Endothelial cell of umbilical vein (primary cell): Measurements from ENCODE around the gene EEFSEC. TPM values are rescaled to one million over a fixed set of nuclear protein-coding genes. Genes with fewer than 3 reads are reported as not detected.

Source experiments
- BruUV-seq: library from RNA; stranded (reverse); fragments of 400-500 nt; replicated peaks from 2 replicates; lab custom pipeline; 2021; lab: Mats Ljungman, UMichigan
- CTCF ChIA-PET: fragments of 300-600, 350-600 bp; sonication (Branson Sonifier 250); formaldehyde crosslinking; loops from one replicate; lab custom pipeline; 2021; ENCODE audit warnings: antibody characterized with exemption, inconsistent platforms; lab: Charles Lee
- POLR2A ChIA-PET: fragments of 300-600, 350-600 bp; sonication (Branson Sonifier 250); formaldehyde crosslinking; loops from one replicate; lab custom pipeline; 2021; ENCODE audit warnings: antibody characterized with exemption, inconsistent platforms; lab: Charles Lee
- DNase-seq: peaks from one replicate; pipeline ENCODE4 v3.0.0-alpha.2; 2011; ENCODE audit warnings: low read depth, low spot score
- FAIRE-seq: peaks from 2 replicates; lab custom pipeline; 2011; peaks lifted over from hg19 to GRCh38; lab: Jason Lieb, UNC
- H2AFZ ChIP-seq: 2 replicates; pipeline ENCODE4 v1.6.0; 2012; ENCODE audit warnings: low read depth, low read length, control low read depth, inconsistent platforms
- H3K27ac ChIP-seq: 2 replicates; pipeline ENCODE4 v1.5.1; 2011; ENCODE audit warnings: low read depth, mild to moderate bottlenecking, control low read depth, low read length, moderate library complexity; ENCODE audit not compliant: insufficient read depth
- H3K27me3 ChIP-seq, 2 experiments: 2 replicates each; pipeline versions ENCODE4 v1.6.0 to v1.6.1; 2011; ENCODE audit warnings: low read length in 2 of 2, mixed read lengths in 1 of 2; ENCODE audit not compliant: control insufficient read depth in 2 of 2, insufficient read depth in 2 of 2
- H3K36me3 ChIP-seq, 2 experiments: 2 replicates in 1 of 2; 3 replicates in 1 of 2; pipeline ENCODE4 v1.5.1; 2011; ENCODE audit warnings: low read length in 2 of 2, mild to moderate bottlenecking in 1 of 2, moderate library complexity in 1 of 2; ENCODE audit not compliant: control insufficient read depth in 2 of 2, insufficient read depth in 2 of 2; ENCODE audit errors: extremely low read depth in 1 of 2
- H3K4me1 ChIP-seq: 3 replicates; pipeline ENCODE4 v1.5.1; 2011; ENCODE audit warnings: mild to moderate bottlenecking, low read length; ENCODE audit not compliant: control insufficient read depth, insufficient read depth; ENCODE audit errors: extremely low read depth
- H3K4me2 ChIP-seq: 2 replicates; pipeline ENCODE4 v1.6.1; 2011; ENCODE audit warnings: low read length, control low read depth, mixed read lengths; ENCODE audit not compliant: insufficient read depth
- H3K4me3 ChIP-seq, 3 experiments: fragments of 200-600 bp in 1 of 3; sonication (generic), shearing (Covaris generic) in 1 of 3; replicated peaks in 1 of 3; 2 replicates each; pipeline ENCODE4 v1.5.1; 2011 to 2016; ENCODE audit warnings: control low read depth in 3 of 3, low read length in 3 of 3, mild to moderate bottlenecking in 2 of 3, inconsistent platforms in 1 of 3, low read depth in 1 of 3, moderate library complexity in 1 of 3; ENCODE audit not compliant: insufficient read depth in 1 of 3
- H3K79me2 ChIP-seq: 2 replicates; pipeline ENCODE4 v1.6.0; 2012; ENCODE audit warnings: low read length, inconsistent platforms; ENCODE audit not compliant: control insufficient read depth, insufficient read depth
- H3K9ac ChIP-seq: replicated peaks from 2 replicates; pipeline ENCODE3; 2011; ENCODE audit warnings: low read length, control low read depth; ENCODE audit not compliant: insufficient read depth; ENCODE audit errors: extremely low read depth
- H3K9me1 ChIP-seq: replicated peaks from 3 replicates; pipeline ENCODE4 v1.6.0; 2011; ENCODE audit warnings: mild to moderate bottlenecking, low read length; ENCODE audit not compliant: control insufficient read depth, insufficient read depth; ENCODE audit errors: extremely low read depth
- H3K9me3 ChIP-seq: replicated peaks from 2 replicates; pipeline ENCODE4 v1.5.1; 2012; ENCODE audit warnings: low read length, inconsistent platforms; ENCODE audit not compliant: control insufficient read depth, insufficient read depth
- H4K20me1 ChIP-seq: replicated peaks from 2 replicates; pipeline ENCODE3; 2011; ENCODE audit warnings: mild to moderate bottlenecking, low read length; ENCODE audit not compliant: control insufficient read depth, insufficient read depth; ENCODE audit errors: extremely low read depth
- CTCF ChIP-seq, 2 donors: IDR thresholded peaks; 1 replicate in 1 of 2; 2 replicates in 1 of 2; pipeline ENCODE4 v1.5.1; 2011; ENCODE audit warnings: low read length in 2 of 2, mild to moderate bottlenecking in 2 of 2, moderate library complexity in 2 of 2, control low read depth in 1 of 2, inconsistent platforms in 1 of 2, low read depth in 1 of 2; ENCODE audit not compliant: insufficient read depth in 1 of 2; ENCODE audit errors: extremely low read depth in 1 of 2
- EZH2 ChIP-seq: IDR thresholded peaks from 2 replicates; pipeline ENCODE4 v1.6.1; 2012; ENCODE audit warnings: borderline replicate concordance, low read depth, mild to moderate bottlenecking, moderate library complexity, low read length, inconsistent platforms; ENCODE audit not compliant: severe bottlenecking
- FOS ChIP-seq: IDR thresholded peaks from 2 replicates; pipeline ENCODE4 v1.6.1; 2011; ENCODE audit warnings: mild to moderate bottlenecking, low read length, moderate library complexity, borderline replicate concordance; ENCODE audit not compliant: insufficient read depth
- GATA2 ChIP-seq: IDR thresholded peaks from 2 replicates; pipeline ENCODE4 v1.7.0; 2011; ENCODE audit warnings: low read depth, mild to moderate bottlenecking, moderate library complexity, mixed read lengths, low read length; ENCODE audit not compliant: insufficient read length, insufficient read depth
- JUN ChIP-seq: IDR thresholded peaks from 2 replicates; pipeline ENCODE4 v1.6.1; 2011; ENCODE audit warnings: borderline replicate concordance, low read depth; ENCODE audit not compliant: insufficient read length, insufficient read depth
- MAX ChIP-seq: IDR thresholded peaks from 2 replicates; pipeline ENCODE4 v1.6.1; 2011; ENCODE audit not compliant: insufficient read depth, insufficient read length
- MYC ChIP-seq: IDR thresholded peaks from one replicate; pipeline ENCODE4 v1.6.1; 2011; ENCODE audit warnings: mild to moderate bottlenecking, low read depth, low read length
- POLR2A ChIP-seq: IDR thresholded peaks from 2 replicates; pipeline ENCODE4 v1.6.1; 2012; ENCODE audit warnings: low read depth, mild to moderate bottlenecking, control low read depth, low read length
- POLR2AphosphoS5 ChIP-seq: IDR thresholded peaks from 2 replicates; pipeline ENCODE4 v1.6.1; 2012; ENCODE audit warnings: low read depth, mild to moderate bottlenecking, control low read depth, low read length, moderate library complexity; ENCODE audit not compliant: insufficient read depth
- dilution Hi-C: fragments of 300-500 bp; cut with MboI; formaldehyde crosslinking; loops from one replicate; pipeline ENCODE4 v1.15.0; 2019; ENCODE audit warnings: low sequenced_read_pairs; ENCODE audit not compliant: extremely low pct_ligation_motif_present
- intact Hi-C: fragments of 100-400 bp; cut with micrococcal nuclease; formaldehyde crosslinking; loops from one replicate; pipeline ENCODE4 v1.10.0; 2022
- polyA plus RNA-seq, 4 experiments: library from polyadenylated mRNA; depleted of rRNA in 3 of 4; stranded (reverse) in 3 of 4; unstranded in 1 of 4; fragments of >200 nt; gene quantifications; 2 replicates each; pipeline versions ENCODE4 v1.2.1 to v1.2.3, GENCODE V29; 2011 to 2012; ENCODE audit warnings: missing spikeins in 1 of 4
- total RNA-seq: library from RNA; stranded (reverse); gene quantifications from 2 replicates; pipeline ENCODE4 v1.2.3, GENCODE V29; 2021

EEFSEC gene
- total and polyA plus RNA-seq, 2 donors (not counting 3 experiments of a cell fraction or from before 2014, with no cell fraction given) = 13.1 to 14.5 TPM

- Histone ChIP-seq H3K4me1 (peaks cover 6% of the 10 kb centered on the region), H3K27ac (no peak overlapping the region), H3K4me2 (no peak overlapping the region), H3K9me1 (no peaks in the 10 kb centered on the region), H3K9me3 (no peaks in the 10 kb centered on the region), H2AFZ (no peak overlapping the region), H3K9ac (no peak overlapping the region), H4K20me1 (no peaks in the 10 kb centered on the region), H3K27me3 (no peaks in the 10 kb centered on the region), H3K4me3 (no peak overlapping the region), H3K36me3 (no peaks in the 10 kb centered on the region), H3K79me2 (no peaks in the 10 kb centered on the region)
- FAIRE-seq = no peak
- intact Hi-C loops = no loop called here
- BruUV-seq = no TSS peak
- CTCF ChIA-PET = interaction anchor here (0.9 to 1.5 kb wide), 3 partner anchors 15 to 47 kb away, joined by 3 to 5 read pairs (median 4); no protein-coding TSS in a partner anchor
- POLR2A ChIA-PET = no interaction called here
- DNase-seq = no peak
- dilution Hi-C loops = no loop called here
- no peak for TF ChIP-seq FOS
- no peak for TF ChIP-seq JUN
- TF ChIP-seq GATA2 = no peak
- TF ChIP-seq EZH2 = no peak
- TF ChIP-seq POLR2AphosphoS5 = no peak
- TF ChIP-seq POLR2A = no peak
- TF ChIP-seq MAX = no peak
- no peak for TF ChIP-seq MYC
- no peak for TF ChIP-seq CTCF (IDR thresholded peaks at IDR 0.05; ENCODE audit: extremely low read depth in 1 of 2, insufficient read depth in 1 of 2, low read depth in 1 of 2, low read length in 2 of 2)
Observed at GRCh38 chr3:128398586-128398985, 245.3 kb downstream of the EEFSEC start.
